ENCODE data around the gene TAS2R46. TPM values are rescaled to one million over a fixed set of nuclear protein-coding genes. Genes with fewer than 3 reads are reported as not detected.
"Not testable (repeated sequence)": the region's sequence is repeated elsewhere in the genome, so short reads cannot be mapped to it uniquely, and the experiment has no call there.

Gene TAS2R46
- total and polyA plus RNA-seq, 9 donors, result 0.14 to 1.6 (median 0.27) TPM; not detected in 6

GRCh38 chr12:11049806-11050531 is 12.1 kb downstream of the TAS2R46 start:
- H3K4me3 ChIP-seq (ENCODE audit: low read length); H3K27me3 ChIP-seq (ENCODE audit: control insufficient read depth, insufficient read depth, low read length); DNase-seq; H3K4me1 ChIP-seq (ENCODE audit: control insufficient read depth, insufficient read depth, low read length); H3K9me3 ChIP-seq (replicated peaks; ENCODE audit: control insufficient read depth, low read depth, low read length); H3K36me3 ChIP-seq (ENCODE audit: control insufficient read depth, insufficient read depth, low read length); H3K27ac ChIP-seq (ENCODE audit: low read length): not testable (repeated sequence)
- 94% methylated on average over 3 of the region's 7 CpGs for WGBS (ENCODE audit: insufficient coverage)

GRCh38 chr12:11041366-11041765 is 20.7 kb downstream of the TAS2R46 start:
- not testable (repeated sequence) for DNase-seq; H3K27me3 ChIP-seq (ENCODE audit: control insufficient read depth, insufficient read depth, low read length); H3K27ac ChIP-seq (ENCODE audit: low read length); H3K4me3 ChIP-seq (ENCODE audit: low read length); H3K9me3 ChIP-seq (replicated peaks; ENCODE audit: control insufficient read depth, low read depth, low read length); H3K4me1 ChIP-seq (ENCODE audit: control insufficient read depth, insufficient read depth, low read length); H3K36me3 ChIP-seq (ENCODE audit: control insufficient read depth, insufficient read depth, low read length)
- 71% methylated on average over 1 of the region's 2 CpGs for WGBS (ENCODE audit: insufficient coverage)

- no peak for DNase-seq
- no peaks in the 10 kb centered on the region for H3K4me1 ChIP-seq (ENCODE audit: control insufficient read depth, insufficient read depth, low read length)
- H3K9me3 ChIP-seq (replicated peaks; ENCODE audit: control insufficient read depth, low read depth, low read length), result peaks cover 2% of the 10 kb centered on the region
- no peaks in the 10 kb centered on the region for H3K36me3 ChIP-seq (ENCODE audit: control insufficient read depth, insufficient read depth, low read length)
- WGBS (ENCODE audit: insufficient coverage), result no CpG with 5 or more reads among the region's 1 CpG
- H3K4me3 ChIP-seq (ENCODE audit: low read length), result no peak overlapping the region
- H3K27ac ChIP-seq (ENCODE audit: low read length), result no peak overlapping the region
- H3K27me3 ChIP-seq (ENCODE audit: control insufficient read depth, insufficient read depth, low read length), result no peaks in the 10 kb centered on the region
Measured at GRCh38 chr12:11040162-11040561, 21.9 kb downstream of the TAS2R46 start.

GRCh38 chr12:11039171-11039570 is 22.9 kb downstream of the TAS2R46 start:
- no peak for DNase-seq
- no peaks in the 10 kb centered on the region for H3K4me1 ChIP-seq (ENCODE audit: control insufficient read depth, insufficient read depth, low read length)
- H3K9me3 ChIP-seq (replicated peaks; ENCODE audit: control insufficient read depth, low read depth, low read length), result peaks cover 2% of the 10 kb centered on the region
- no peak overlapping the region for H3K4me3 ChIP-seq (ENCODE audit: low read length)
- WGBS (ENCODE audit: insufficient coverage), result no CpG with 5 or more reads among the region's 3 CpGs
- no peak overlapping the region for H3K27ac ChIP-seq (ENCODE audit: low read length)
- no peaks in the 10 kb centered on the region for H3K27me3 ChIP-seq (ENCODE audit: control insufficient read depth, insufficient read depth, low read length)
- H3K36me3 ChIP-seq (ENCODE audit: control insufficient read depth, insufficient read depth, low read length), result no peaks in the 10 kb centered on the region

GRCh38 chr12:11033959-11034358 is 28.1 kb downstream of the TAS2R46 start:
- H3K4me3 ChIP-seq (ENCODE audit: low read length); DNase-seq; H3K9me3 ChIP-seq (replicated peaks; ENCODE audit: control insufficient read depth, low read depth, low read length); H3K27me3 ChIP-seq (ENCODE audit: control insufficient read depth, insufficient read depth, low read length); H3K27ac ChIP-seq (ENCODE audit: low read length); H3K4me1 ChIP-seq (ENCODE audit: control insufficient read depth, insufficient read depth, low read length); H3K36me3 ChIP-seq (ENCODE audit: control insufficient read depth, insufficient read depth, low read length): not testable (repeated sequence)
- WGBS (ENCODE audit: insufficient coverage), result no CpG with 5 or more reads among the region's 3 CpGs

- no peaks in the 10 kb centered on the region for H3K27me3 ChIP-seq (ENCODE audit: control insufficient read depth, insufficient read depth, low read length)
- no peaks in the 10 kb centered on the region for H3K36me3 ChIP-seq (ENCODE audit: control insufficient read depth, insufficient read depth, low read length)
- no peaks in the 10 kb centered on the region for H3K4me1 ChIP-seq (ENCODE audit: control insufficient read depth, insufficient read depth, low read length)
- no peak within 1 kb of the TSS for H3K27ac ChIP-seq (ENCODE audit: low read length)
- WGBS (ENCODE audit: insufficient coverage), result 98% methylated on average over 4 of the region's 6 CpGs
- no peaks in the 10 kb centered on the region for H3K9me3 ChIP-seq (replicated peaks; ENCODE audit: control insufficient read depth, low read depth, low read length)
- H3K4me3 ChIP-seq (ENCODE audit: low read length), result no peak within 1 kb of the TSS
- no peak for DNase-seq
Measured at GRCh38 chr12:11031307-11031706, 30.8 kb downstream of the TAS2R46 start, which contains the start of gene TAS2R31. TAS2R31 (minus strand) TSS chr12:11031407; CDS start chr12:11031335, 72 bp downstream.

GRCh38 chr12:11026118-11026517 is 36.0 kb downstream of the TAS2R46 start:
- Histone ChIP-seq H3K4me3 (ENCODE audit: low read length) (no peak overlapping the region), H3K9me3 (replicated peaks; ENCODE audit: control insufficient read depth, low read depth, low read length) (peaks cover 2% of the 10 kb centered on the region), H3K27me3 (ENCODE audit: control insufficient read depth, insufficient read depth, low read length) (no peaks in the 10 kb centered on the region), H3K4me1 (ENCODE audit: control insufficient read depth, insufficient read depth, low read length) (no peaks in the 10 kb centered on the region), H3K36me3 (ENCODE audit: control insufficient read depth, insufficient read depth, low read length) (peaks cover 2% of the 10 kb centered on the region), H3K27ac (ENCODE audit: low read length) (no peak overlapping the region)
- no peak for DNase-seq
- WGBS (ENCODE audit: insufficient coverage), result no CpG with 5 or more reads among the region's 6 CpGs

GRCh38 chr12:11023387-11023786 is 38.7 kb downstream of the TAS2R46 start:
- no CpG with 5 or more reads among the region's 2 CpGs for WGBS (ENCODE audit: insufficient coverage)
- no peak for DNase-seq
- Histone ChIP-seq H3K27ac (ENCODE audit: low read length) (no peak overlapping the region), H3K9me3 (replicated peaks; ENCODE audit: control insufficient read depth, low read depth, low read length) (peaks cover 2% of the 10 kb centered on the region), H3K27me3 (ENCODE audit: control insufficient read depth, insufficient read depth, low read length) (no peaks in the 10 kb centered on the region), H3K4me3 (ENCODE audit: low read length) (no peak overlapping the region), H3K4me1 (ENCODE audit: control insufficient read depth, insufficient read depth, low read length) (no peaks in the 10 kb centered on the region), H3K36me3 (ENCODE audit: control insufficient read depth, insufficient read depth, low read length) (peaks cover 2% of the 10 kb centered on the region)

- no peak for DNase-seq
- no peak within 1 kb of the TSS for H3K4me3 ChIP-seq (ENCODE audit: low read length)
- no peaks in the 10 kb centered on the region for H3K4me1 ChIP-seq (ENCODE audit: control insufficient read depth, insufficient read depth, low read length)
- peaks cover 2% of the 10 kb centered on the region for H3K36me3 ChIP-seq (ENCODE audit: control insufficient read depth, insufficient read depth, low read length)
- WGBS (ENCODE audit: insufficient coverage), result no CpG with 5 or more reads among the region's 1 CpG
- H3K27me3 ChIP-seq (ENCODE audit: control insufficient read depth, insufficient read depth, low read length), result no peaks in the 10 kb centered on the region
- H3K27ac ChIP-seq (ENCODE audit: low read length), result no peak within 1 kb of the TSS
- peaks cover 2% of the 10 kb centered on the region for H3K9me3 ChIP-seq (replicated peaks; ENCODE audit: control insufficient read depth, low read depth, low read length)
Measured at GRCh38 chr12:11022520-11022919, 39.6 kb downstream of the TAS2R46 start, which contains the start of gene TAS2R19. TAS2R19 (minus strand) TSS chr12:11022620; CDS start chr12:11022571, 49 bp downstream.

- DNase-seq, result no peak
- Histone ChIP-seq H3K27me3 (ENCODE audit: control insufficient read depth, insufficient read depth, low read length) (no peaks in the 10 kb centered on the region), H3K36me3 (ENCODE audit: control insufficient read depth, insufficient read depth, low read length) (peaks cover 8% of the 10 kb centered on the region), H3K27ac (ENCODE audit: low read length) (no peak overlapping the region), H3K4me3 (ENCODE audit: low read length) (no peak overlapping the region), H3K9me3 (replicated peaks; ENCODE audit: control insufficient read depth, low read depth, low read length) (no peaks in the 10 kb centered on the region), H3K4me1 (ENCODE audit: control insufficient read depth, insufficient read depth, low read length) (no peaks in the 10 kb centered on the region)
- WGBS (ENCODE audit: insufficient coverage), result no CpG with 5 or more reads among the region's 1 CpG
Measured at GRCh38 chr12:11016937-11017336, 45.2 kb downstream of the TAS2R46 start.
